ENCODE measurements around the gene C20orf144.

C20orf144 gene

GRCh38 chr20:33671573-33672288 lies 9.6 kb downstream of the C20orf144 start:
- H3K4me3 ChIP-seq (ENCODE audit: low read depth, low read length) = no peak overlapping the region
- no peak for TF ChIP-seq CTCF (IDR thresholded peaks at IDR 0.05; ENCODE audit: low read depth, low read length)

DNA sequence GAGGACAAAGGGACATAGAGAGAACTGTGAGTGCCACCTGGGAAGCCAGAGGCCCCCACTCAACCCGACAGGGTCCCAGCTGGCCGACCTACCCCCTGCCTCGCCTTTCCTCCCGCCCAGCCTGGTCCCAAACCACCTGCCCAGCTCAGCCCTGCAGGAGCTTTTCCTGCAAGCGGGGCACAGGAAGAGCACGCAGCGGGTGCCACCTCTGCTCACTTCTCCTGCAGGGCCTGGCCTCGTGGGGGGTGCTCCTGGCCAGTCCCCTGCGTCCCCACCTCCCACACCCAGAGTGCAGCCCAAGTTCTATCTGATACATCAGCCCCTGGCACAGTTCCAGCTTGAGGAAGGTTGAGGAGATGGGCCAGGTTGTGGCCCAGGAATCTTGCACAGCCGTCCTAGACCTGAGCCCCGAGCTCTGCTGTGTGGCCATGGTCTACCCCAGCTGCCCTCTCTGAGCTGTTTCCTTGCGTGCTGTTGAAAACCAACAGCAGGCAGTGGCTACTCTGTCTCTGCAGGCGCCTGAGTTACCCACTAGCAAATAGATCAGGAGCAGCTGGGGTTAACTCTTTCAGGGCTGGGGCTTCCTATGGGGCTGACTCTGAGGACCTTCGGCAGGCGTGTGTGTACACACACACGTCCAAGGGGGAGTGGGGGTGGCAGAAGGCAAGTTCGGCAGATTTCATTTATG lies 10.4 kb downstream of the C20orf144 start:
- peak overlapping the region; percentile 71 for H3K4me3 ChIP-seq (ENCODE audit: low read depth, low read length)
- TF ChIP-seq CTCF (IDR thresholded peaks at IDR 0.05; ENCODE audit: low read depth, low read length) = no peak

GRCh38 chr20:33673114-33673409 lies 10.9 kb downstream of the C20orf144 start:
- TF ChIP-seq CTCF (IDR thresholded peaks at IDR 0.05; ENCODE audit: low read depth, low read length) = no peak
- peak overlapping the region; percentile 71 for H3K4me3 ChIP-seq (ENCODE audit: low read depth, low read length)

GRCh38 chr20:33673410-33674293 lies 11.5 kb downstream of the C20orf144 start:
- no peak for TF ChIP-seq CTCF (IDR thresholded peaks at IDR 0.05; ENCODE audit: low read depth, low read length)
- H3K4me3 ChIP-seq (ENCODE audit: low read depth, low read length) = peak overlapping the region; percentile 71

- peak within 1 kb of the TSS; percentile 71 for H3K4me3 ChIP-seq (ENCODE audit: low read depth, low read length)
- no peak for TF ChIP-seq CTCF (IDR thresholded peaks at IDR 0.05; ENCODE audit: low read depth, low read length)
These were observed 12.4 kb downstream of the C20orf144 start, which contains the start of gene NECAB3 for GRCh38 chr20:33674294-33675135. TSS of gene NECAB3 (minus strand) at chr20:33674428. CDS start at chr20:33674352, 76 bp downstream.

- H3K4me3 ChIP-seq (ENCODE audit: low read depth, low read length) = peak overlapping the region; percentile 57
- TF ChIP-seq CTCF (IDR thresholded peaks at IDR 0.05; ENCODE audit: low read depth, low read length) = no peak
These were observed 13.2 kb downstream of the C20orf144 start for GRCh38 chr20:33675136-33675959.

Data from WI38 (cell line).